ENCODE measurements around the gene ASB1. TPM values are rescaled to one million over a fixed set of nuclear protein-coding genes. Genes with fewer than 3 reads are reported as not detected.

The ASB1 gene
- total RNA-seq, 1 donor from 2014 or later, result 5.0 TPM

DNA sequence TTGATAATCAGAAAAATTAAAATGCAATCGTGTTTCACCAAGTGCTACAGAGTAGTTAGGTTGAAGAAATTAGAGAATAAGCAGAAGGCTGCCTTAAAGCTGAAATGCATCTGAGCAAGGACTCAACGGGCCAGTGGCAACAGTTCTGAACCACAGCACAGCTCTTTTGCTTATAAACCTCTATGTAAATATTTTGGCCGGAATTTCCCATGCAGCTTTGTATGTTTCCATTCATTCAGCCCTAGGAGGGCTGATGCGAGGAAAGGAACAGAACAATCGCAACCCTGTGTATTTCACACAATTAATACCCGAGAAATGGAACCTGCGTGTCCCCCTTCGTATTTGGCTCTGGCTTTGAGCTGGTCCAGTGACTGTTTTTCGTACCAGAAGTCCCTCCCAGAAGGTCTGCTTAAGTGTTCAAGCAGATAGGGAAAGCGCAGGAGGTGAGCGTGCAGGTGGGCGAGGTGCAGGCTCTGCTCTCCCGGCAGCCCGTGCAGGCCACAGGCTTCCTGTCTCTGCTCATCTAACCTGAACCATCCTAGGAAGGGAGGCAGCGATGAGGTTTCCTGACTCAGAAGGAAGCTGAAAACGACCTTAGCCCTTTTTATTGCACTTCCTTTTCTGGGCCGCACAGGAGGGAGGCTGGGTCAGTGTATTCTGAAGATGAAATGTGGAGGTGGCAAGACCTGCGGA is 67.3 kb downstream of the ASB1 start:
- DNase-seq (ENCODE audit: low read depth in 2 of 2), result no peak

DNA sequence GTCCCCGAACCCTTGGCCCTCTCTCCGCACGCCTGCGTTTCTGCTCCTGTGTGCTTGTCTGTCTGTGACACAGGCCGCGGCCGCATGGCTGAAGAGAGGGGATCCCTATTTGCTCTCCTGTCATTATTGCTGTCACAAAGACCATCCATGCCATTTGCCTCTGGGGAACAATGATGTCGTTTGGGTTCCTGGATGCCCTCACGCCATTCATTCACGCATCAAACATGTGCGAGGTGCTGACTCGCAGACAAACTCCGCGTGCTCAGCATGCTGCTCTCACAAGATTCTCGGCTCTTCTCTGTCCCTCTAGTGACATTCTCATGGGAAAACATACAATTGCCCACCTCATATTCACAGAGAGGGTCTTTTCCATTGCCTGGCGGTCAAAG is 67.8 kb downstream of the ASB1 start:
- DNase-seq (ENCODE audit: low read depth in 2 of 2), result no peak

DNA sequence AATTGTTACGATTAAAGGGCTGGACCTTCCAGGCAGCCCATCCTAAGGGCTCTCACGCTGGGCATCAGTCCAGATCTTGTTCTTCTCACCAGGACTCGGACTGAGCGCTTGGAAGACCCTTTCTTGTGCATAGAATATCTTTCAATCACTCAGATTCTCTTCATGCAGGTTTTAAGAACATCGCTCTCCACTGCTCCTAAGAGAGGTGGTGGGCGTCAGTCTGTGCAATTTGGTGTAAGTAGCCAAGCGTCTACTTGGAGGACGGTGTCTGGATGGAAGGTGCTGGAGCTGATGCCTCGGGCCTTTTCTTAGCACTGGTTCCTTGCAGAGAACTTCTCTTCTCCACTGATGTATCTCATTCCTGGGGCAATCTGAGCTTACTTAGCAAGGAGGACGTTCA is 68.7 kb downstream of the ASB1 start:
- DNase-seq (ENCODE audit: low read depth in 2 of 2), result no peak

DNA sequence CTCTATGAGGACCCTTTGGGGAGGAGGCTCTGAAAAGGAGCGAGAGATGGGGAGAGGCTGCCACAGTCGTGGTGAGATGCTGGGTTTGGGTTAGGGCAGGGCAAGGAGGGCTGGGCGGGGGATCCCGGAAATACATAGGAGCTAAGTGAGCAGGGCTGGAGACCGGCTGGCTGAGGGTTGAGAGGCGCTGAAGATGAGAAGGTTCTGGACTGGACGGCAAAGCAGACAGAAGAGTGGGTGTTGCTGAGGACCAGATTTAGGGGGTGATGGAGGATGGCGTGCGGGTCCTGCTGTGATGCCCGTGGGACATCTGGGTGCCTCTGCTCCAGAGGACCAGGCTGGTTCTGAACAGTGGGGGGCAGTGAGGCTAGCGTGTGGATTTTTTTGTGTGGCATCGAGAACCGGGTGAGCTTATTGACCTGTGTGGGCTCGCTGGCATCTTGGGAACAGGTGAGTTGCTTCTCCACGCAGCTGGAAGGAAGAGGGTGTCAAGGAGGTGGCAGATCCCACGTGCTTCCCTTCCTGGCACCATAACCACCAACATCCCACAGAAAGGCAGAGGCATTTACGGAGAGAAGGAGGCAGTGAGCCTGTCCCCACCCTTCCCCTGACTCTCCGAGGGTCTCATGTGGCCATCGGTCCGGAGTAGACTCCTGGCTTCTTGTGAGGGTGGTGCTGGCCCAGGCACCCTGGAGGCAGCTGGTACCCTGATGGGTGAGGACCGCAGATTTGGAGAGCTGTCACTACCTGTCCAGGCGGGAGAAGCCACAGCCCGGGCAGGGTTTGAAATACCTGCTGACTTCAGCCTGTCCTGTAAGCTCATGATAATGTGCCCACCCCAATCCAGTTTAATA is 70.3 kb downstream of the ASB1 start:
- no peak for DNase-seq (ENCODE audit: low read depth in 2 of 2)

DNA sequence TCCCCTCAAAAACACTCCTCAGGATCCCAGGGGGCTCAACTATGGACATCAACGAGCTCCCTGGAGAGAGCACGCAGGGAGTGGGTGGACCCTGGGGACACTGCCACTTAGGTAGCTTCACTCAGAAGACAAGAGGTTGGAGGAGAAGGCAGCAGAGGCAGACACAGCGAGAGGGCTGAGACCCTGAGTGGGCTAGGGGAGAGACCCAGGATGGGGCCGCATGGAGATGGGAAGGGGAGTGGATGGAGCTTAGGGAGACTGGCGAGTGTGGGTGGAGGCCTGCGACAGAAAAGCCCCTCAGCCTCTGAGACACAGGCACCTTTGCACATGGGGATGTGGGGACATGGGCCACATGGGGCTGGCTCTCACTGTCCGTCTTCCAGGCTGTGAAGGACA is 70.9 kb downstream of the ASB1 start:
- DNase-seq (ENCODE audit: low read depth in 2 of 2), result no peak

DNA sequence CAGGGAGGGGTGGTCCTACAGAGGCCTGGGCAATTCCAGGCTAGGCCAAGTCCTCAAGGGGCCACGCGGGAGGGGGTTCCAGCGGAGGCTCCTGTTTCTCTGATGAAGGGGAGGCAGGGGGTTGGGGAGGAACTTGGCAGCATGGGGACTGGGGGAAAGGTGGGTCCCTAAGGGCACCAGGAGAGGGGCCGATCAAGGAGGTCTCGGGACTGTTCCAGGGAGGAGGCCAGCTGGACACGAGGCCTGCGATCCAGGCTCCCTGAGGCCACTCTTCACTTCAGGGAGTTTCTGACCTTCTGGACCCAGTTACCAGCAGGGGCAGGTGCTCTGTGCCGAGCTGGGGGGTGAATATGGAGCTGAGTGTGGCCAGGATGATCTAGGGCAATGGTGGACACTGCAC is 71.5 kb downstream of the ASB1 start:
- DNase-seq (ENCODE audit: low read depth in 2 of 2), result no peak

DNA sequence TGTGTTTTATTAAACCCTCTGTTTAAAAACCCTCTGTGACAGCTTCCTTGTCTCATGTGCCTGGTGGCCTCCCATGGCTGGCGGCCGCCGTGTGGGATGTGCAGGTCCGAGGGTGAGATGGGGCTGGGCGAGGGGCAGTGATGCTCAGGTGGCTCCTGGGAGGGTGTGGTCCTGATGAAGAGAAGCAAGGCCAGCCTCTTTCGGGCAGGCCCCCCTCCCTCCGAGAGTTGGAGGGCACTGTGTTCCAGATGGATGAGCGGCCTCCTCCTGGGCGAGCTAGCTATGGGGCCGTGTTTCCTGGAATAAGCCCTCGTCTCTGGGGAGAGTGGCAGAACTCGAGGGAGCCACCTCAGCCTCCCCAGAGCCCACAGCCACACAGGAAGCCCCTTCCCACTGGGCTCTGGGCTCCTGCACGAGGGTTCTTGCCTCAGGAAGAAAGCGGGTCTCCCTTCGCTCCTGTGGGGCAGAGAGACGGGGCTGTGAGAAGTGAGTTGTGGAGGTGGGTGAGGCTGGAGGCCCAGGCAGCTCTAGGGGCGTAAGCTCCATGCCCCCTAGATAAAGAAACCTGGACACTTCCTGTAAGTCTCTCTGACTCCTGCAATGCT is 72.1 kb downstream of the ASB1 start:
- no peak for DNase-seq (ENCODE audit: low read depth in 2 of 2)

DNA sequence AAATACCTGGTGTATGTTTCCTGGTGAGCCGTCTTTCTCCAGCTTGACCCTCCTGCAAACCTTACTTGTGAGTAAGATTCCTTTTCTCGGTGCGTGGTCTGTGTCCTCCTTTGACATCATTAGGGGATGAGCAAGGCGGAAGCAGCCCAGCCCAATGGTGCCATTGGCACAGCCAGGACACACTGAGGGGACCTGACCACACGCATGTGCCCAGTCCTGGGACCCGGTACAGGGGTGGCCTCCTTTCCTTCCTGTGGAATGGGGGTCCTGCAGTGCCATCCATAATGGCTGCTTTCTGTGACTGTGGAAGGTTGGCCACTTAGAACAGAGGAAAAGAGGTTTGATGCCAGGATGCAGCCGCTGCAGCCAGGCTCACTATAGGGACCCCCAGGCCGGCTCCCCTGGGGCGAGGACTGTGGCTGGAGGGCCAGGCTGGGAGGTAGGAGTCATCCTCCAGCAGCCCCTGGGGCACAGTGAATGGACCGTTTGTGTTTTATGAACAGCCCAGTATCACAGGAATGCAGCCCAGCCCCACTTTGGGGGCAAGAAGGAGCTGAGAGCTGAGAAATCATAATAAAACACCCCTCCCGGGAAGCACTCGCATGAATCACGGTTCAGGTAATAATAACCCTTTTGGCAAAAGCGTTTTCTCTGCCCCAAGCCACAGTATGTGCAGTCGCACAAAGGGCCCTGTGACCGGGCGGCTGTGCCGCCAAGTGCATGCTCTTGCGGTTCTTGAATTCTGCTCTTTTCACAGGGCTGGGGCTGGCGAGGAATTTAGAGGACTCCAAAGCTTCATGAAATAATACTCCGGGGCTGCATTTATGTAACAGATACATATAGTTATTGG is 73.2 kb downstream of the ASB1 start:
- no peak for DNase-seq (ENCODE audit: low read depth in 2 of 2)

DNA sequence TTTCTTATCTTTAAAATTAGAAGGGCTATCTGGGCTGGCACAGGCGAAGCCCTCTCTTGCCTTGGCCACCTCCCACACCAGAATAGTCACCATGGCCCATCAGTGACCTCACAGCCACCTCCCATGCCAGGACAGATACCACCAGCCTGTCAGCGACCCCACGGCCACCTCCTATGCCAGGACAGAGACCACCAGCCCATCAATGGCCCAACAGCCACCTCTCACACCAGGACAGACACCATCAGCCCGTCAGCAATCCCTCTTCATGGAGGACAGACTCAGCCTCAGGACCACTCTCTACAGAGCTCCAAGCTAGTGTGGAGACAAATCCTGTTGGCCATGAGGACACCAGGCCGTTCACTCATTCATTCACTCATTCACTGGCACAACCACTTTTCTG is 74.6 kb downstream of the ASB1 start:
- DNase-seq (ENCODE audit: low read depth in 2 of 2), result no peak

Other genes with a start within 250 kb of the ASB1 start
- 12.0 and 19.6 TPM in 2 replicates for gene ILKAP, start 223.2 kb upstream of the ASB1 start, total RNA-seq
- gene HES6, start 186.9 kb upstream of the ASB1 start, total RNA-seq, result 1.5 and 2.6 TPM in 2 replicates
- 1.1 and 1.2 TPM in 2 replicates for gene PER2, start 138.3 kb upstream of the ASB1 start, total RNA-seq
- 2.6 and 4.6 TPM in 2 replicates for gene TRAF3IP1, start 106.4 kb upstream of the ASB1 start, total RNA-seq

All from lung microvascular endothelial cell (primary cell).